ENCODE measurements around the gene ABLIM3. TPM values are rescaled to one million over a fixed set of nuclear protein-coding genes. Genes with fewer than 3 reads are reported as not detected.

Gene ABLIM3
- polyA plus RNA-seq, 4 donors: 0.94 to 2.2 (median 1.6) TPM

GRCh38 chr5:149154650-149155049, 13.4 kb downstream of the ABLIM3 start:
- DNase-seq (ENCODE audit: low read depth in 4 of 4, low spot score in 3 of 4): no peak

DNA sequence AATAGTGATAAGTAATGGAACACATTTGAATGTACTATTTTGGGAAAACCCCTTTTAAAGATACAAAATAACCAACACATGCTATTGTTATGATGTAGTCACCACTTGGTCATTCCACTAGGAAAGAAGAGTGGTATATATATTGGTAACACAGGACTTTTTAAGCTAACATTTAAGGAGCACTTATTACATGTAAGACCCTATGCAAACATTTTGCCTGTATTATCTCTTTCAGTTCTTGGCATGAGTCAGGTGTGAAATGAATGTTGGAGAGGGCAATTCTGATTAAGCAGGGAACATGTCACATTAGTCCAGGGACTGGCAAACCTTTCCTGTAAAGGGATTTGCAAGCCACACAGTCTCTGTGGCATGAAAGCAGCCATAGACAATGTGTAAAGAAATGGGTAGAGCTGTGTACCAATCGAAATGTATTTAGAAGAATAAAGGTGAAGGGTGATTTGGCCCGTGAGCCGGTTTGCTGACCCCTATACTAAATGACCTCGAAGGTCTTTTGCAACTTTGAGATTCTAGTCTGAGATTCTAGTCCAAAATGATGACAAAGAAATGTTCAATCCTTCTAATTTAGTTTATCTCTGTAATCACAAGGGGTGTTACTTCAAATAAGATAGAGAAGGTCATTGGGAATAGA, 15.3 kb downstream of the ABLIM3 start:
- DNase-seq (ENCODE audit: low read depth in 4 of 4, low spot score in 3 of 4): no peak

- no peak for DNase-seq (ENCODE audit: low read depth in 4 of 4, low spot score in 3 of 4)
Observed at GRCh38 chr5:149157330-149157729, 16.0 kb downstream of the ABLIM3 start.

DNA sequence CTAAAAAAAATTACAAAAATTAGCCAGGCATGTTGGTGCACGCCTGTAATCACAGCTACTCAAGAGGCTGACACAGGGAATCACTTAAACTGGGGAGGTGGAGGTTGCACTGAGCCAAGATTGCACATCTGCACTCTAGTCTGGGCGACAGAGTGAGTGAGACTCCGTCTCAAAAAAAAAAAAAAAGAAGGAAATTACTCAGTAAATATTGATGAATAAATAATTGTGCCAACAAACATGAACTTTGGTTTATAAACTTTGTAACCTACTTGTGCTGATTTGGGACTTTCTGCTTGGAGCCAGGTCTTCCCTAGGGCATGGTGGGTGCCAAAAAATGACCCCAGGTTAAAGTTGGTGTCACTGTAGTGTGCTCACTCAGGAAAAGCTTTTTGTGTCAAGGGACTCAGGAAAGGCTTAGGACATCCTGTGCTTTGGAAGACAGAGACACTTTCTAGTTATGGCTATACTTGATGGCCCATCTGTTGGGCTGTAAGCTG, 19.0 kb downstream of the ABLIM3 start:
- DNase-seq (ENCODE audit: low read depth in 4 of 4, low spot score in 3 of 4): no peak

- DNase-seq (ENCODE audit: low read depth in 4 of 4, low spot score in 3 of 4): no peak
Observed at GRCh38 chr5:149161026-149161687, 19.9 kb downstream of the ABLIM3 start.

DNA sequence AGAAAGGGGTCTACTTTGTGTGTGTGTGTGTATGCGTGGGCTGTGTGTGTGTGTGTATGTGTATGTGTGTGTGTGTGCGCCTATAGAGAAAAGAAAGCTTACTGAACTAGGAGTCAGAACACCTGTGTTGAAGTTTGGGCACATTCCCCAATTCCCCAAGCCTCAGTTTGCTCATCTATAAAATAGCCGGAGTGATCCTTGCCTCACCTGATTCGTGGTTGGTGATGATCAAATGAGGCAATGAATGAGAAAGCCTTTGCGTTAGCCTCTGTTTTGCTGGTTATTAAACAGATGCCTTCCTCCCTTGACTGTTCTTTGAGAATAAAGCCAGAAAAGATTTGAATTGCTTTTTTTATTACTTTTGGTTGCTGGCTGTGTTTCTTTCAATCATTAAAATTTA, 20.6 kb downstream of the ABLIM3 start:
- DNase-seq (ENCODE audit: low read depth in 4 of 4, low spot score in 3 of 4): no peak

DNA sequence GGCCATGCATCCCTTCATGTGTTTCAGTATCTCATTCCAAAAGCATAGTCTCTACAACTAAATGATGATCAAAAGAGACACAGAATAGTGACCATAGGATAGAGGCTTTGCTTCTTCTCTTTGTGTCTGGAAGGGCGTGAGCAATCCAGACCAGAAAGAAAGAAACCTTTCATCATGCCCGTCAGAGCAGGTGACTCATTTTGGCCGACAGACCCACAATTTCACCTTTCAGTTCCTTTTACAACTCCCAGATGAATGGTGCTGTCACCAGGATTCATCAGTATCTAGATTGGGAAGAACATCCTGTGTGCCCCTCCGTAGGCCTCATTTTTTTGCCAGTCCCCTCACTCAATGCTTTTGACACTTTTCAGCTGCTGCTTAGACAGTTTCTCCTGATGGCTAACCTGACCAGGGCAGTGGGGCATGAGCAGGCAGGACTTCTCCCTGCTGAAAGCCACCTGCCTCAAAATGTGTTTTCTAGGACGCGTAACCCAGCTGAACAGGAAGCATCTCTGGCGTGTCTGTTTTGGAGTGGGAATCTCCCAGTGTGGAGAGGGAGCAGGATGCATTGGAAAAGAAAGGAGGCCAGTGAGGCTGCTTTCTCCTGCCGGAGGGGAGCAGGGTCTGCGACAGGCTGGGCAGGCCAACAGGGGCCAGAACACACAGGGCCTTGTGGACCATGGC, 21.2 kb downstream of the ABLIM3 start:
- DNase-seq (ENCODE audit: low read depth in 4 of 4, low spot score in 3 of 4): no peak

GRCh38 chr5:149164731-149165130, 23.4 kb downstream of the ABLIM3 start:
- DNase-seq (ENCODE audit: low read depth in 4 of 4, low spot score in 3 of 4): no peak

- no peak for DNase-seq (ENCODE audit: low read depth in 4 of 4, low spot score in 3 of 4)
Observed at GRCh38 chr5:149166128-149166527, 24.8 kb downstream of the ABLIM3 start.

- DNase-seq (ENCODE audit: low read depth in 4 of 4, low spot score in 3 of 4): no peak
Observed at GRCh38 chr5:149166591-149167100, 25.4 kb downstream of the ABLIM3 start.

DNA sequence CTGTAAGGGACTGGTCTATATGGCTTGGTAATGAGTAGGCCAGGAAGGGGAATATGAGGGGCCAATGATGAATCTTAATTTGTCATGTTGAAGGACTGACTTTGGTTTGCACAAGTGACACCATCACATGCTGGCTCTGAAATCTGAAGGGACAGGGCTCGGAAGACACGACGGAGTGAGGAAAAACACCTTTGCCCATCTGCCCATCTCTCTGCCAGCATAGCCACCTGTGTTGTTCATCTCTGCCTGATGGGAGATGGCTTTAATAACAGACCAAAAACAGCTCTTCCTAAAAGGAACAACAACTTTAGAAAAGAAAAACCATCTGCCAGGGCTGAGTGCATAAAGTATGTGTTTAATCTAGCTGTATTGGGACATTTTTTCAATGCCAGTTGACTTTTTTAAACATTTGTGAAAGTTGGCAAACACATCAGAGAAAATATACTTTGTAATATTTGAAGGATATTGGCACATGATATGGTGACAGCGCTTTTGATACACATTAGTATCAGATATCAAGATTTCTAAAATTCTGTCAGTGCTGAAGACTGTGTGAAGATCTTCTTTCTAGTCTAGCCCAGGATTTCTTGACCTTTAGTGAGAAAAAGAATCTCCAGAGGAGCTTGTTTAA, 27.1 kb downstream of the ABLIM3 start:
- DNase-seq (ENCODE audit: low read depth in 4 of 4, low spot score in 3 of 4): no peak

- DNase-seq (ENCODE audit: low read depth in 4 of 4, low spot score in 3 of 4): no peak
Observed at GRCh38 chr5:149170299-149170698, 29.0 kb downstream of the ABLIM3 start.

- DNase-seq (ENCODE audit: low read depth in 4 of 4, low spot score in 3 of 4): no peak
Observed at GRCh38 chr5:149172261-149172660, 31.0 kb downstream of the ABLIM3 start.

GRCh38 chr5:149172709-149173505, 31.6 kb downstream of the ABLIM3 start:
- no peak for DNase-seq (ENCODE audit: low read depth in 4 of 4, low spot score in 3 of 4)

- no peak for DNase-seq (ENCODE audit: low read depth in 4 of 4, low spot score in 3 of 4)
Observed at GRCh38 chr5:149174847-149175234, 33.5 kb downstream of the ABLIM3 start.

DNA sequence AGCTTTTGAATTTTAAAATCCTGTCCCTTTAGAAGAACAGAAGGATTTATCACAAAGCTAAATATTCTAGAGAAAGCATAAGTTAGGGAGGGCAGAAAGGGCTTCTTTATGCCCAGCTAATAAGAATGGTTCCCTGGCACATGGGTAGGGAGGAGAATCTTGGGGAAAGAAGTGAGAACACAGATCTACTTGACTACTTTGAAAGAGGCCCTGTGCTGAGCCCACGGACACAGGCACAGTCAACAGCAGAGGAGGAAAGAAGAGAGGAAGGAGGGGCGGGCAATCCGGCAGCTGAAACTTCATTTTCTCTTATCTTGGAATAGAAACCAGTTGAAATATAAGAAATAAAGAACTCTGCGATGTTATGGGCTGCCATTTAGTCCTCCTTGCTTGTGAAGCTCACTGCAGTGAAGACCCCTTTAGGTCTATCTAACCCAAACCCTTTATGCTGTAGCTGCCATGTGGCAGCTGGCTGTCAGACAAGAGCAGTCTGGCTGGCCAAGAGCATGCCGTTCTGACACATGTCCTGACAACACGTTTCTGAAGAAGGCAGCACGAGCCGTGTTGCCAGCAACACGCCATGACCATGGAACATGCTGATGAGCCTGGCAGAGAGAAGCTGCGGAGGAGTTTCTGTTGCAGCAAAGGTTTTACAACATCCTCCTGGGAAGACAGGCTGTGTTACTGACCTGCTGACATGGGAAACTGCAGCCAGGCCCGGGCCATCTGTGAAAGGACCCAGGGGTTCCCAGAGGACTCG, 34.2 kb downstream of the ABLIM3 start:
- no peak for DNase-seq (ENCODE audit: low read depth in 4 of 4, low spot score in 3 of 4)

DNA sequence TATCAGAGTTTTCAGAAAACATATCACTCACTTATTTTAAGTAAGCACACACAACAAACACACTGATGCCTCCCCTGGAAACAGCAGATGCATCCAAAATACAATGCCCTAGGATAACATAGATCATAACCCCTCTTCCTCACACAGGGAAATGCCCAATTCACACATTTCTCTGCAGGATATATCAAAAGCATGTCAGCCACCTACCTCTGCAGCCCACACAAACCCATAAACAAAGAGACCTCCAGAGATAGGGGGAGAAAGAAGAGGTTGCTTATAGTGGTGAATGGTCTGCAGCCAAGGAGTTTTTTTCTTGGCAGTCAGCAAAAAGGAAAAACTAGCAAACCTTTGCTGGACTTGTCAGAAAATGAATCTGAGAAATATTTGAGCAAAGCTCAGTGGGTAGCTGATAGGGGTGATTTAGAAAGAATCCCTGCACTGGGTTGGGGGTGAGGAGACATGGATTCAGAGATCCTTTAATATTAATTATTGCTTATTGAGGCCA, 36.1 kb downstream of the ABLIM3 start:
- DNase-seq (ENCODE audit: low read depth in 4 of 4, low spot score in 3 of 4): no peak

DNA sequence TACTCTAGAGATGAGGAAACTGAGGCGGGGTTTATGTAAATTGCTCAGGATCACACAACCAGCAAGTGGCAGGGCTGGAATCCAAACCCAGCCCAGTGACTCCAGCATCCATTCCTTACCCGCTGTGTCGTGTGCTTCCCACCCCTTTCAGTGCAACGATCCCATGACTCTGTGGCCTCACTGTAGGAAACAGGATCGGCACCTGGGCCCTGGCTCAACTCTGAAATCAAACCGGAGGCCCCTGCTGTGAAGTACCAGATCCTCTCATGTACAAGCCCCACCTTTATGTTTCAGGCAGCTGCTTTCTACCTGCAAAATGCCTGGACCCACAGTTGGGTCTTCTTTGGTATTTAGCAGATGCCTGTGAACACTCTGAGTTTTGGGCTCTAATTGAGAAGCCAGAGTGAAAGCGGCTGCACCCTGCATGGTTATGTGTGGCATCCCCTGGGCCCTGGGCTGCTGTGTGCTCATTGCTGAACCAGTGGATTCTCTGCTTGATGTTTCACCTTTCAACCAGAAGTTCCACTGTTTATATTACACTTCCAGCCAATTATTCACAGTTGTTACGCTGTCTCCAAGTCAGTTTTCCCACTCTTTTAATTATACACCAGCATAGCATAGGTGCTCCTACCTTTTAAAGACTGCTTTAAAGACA, 36.7 kb downstream of the ABLIM3 start:
- no peak for DNase-seq (ENCODE audit: low read depth in 4 of 4, low spot score in 3 of 4)

GRCh38 chr5:149181732-149182131, 40.4 kb downstream of the ABLIM3 start:
- DNase-seq (ENCODE audit: low read depth in 4 of 4, low spot score in 3 of 4): no peak

Data from right renal pelvis (tissue), 4 donors.